Ovary (tissue), 9 donors: ENCODE measurements around the gene RALA. TPM values are rescaled to one million over a fixed set of nuclear protein-coding genes. Genes with fewer than 3 reads are reported as not detected.
"Not testable (repeated sequence)": the region's sequence is repeated elsewhere in the genome, so short reads cannot be mapped to it uniquely, and the experiment has no call there.

Experiments
- DNase-seq, 5 donors: peaks; one replicate each; pipeline ENCODE4 v3.0.0-alpha.2; 2019 to 2020
- H3K27ac ChIP-seq, 2 donors: fragments of 200-600 bp; one replicate each; pipeline versions ENCODE4 v1.5.1 to v1.8.0; 2019 to 2022
- H3K27me3 ChIP-seq: fragments of 200-600 bp; one replicate; pipeline ENCODE4 v1.8.0; 2022
- H3K36me3 ChIP-seq: fragments of 200-600 bp; sonication (generic); one replicate; pipeline ENCODE4 v1.5.1; 2019
- H3K4me1 ChIP-seq: one replicate; pipeline ENCODE4 v1.8.1; 2013; ENCODE audit warnings: mild to moderate bottlenecking, moderate library complexity; ENCODE audit not compliant: insufficient read depth
- H3K4me3 ChIP-seq: fragments of 200-600 bp; sonication (generic); one replicate; pipeline ENCODE4 v1.5.1; 2017
- H3K9me3 ChIP-seq, 2 donors: fragments of 200-600 bp in 1 of 2; sonication (generic) in 1 of 2; one replicate each; pipeline versions ENCODE4 v1.5.1 to v1.8.1; 2013 to 2019; ENCODE audit warnings: mild to moderate bottlenecking in 1 of 2, moderate library complexity in 1 of 2
- EP300 ChIP-seq: sonication (generic); formaldehyde crosslinking; IDR thresholded peaks from one replicate; pipeline ENCODE4 v1.6.1; 2017; ENCODE audit warnings: antibody characterized with exemption
- POLR2A ChIP-seq: fragments of 450-650 bp; IDR thresholded peaks from one replicate; pipeline ENCODE4 v1.6.1; 2017; ENCODE audit warnings: antibody characterized with exemption, mild to moderate bottlenecking, moderate library complexity
- WGBS, 3 donors: extraction: QIAGEN DNeasy Blood & Tissue Kit in 1 of 3; methylation state at CpG; one replicate each; pipeline versions ENCODE4 v1.1.5 to v1.1.7; 2013 to 2017; 5-methylcytosine and 5-hydroxymethylcytosine counted together
- intact Hi-C, 4 donors: fragments of 100-400 bp; cut with DNase I; formaldehyde crosslinking; loops; one replicate each; pipeline versions ENCODE4 v1.11.0 to v1.15.1; 2022 to 2023
- polyA plus RNA-seq, 2 donors: library from polyadenylated mRNA; stranded (reverse); fragments of 200-250 nt in 1 of 2; fragments of 350-450 nt in 1 of 2; fragmentation: Illumina TruSeq in 1 of 2; extraction: RNeasy Lipid Tissue Mini Kit (QIAGEN cat#74804) in 1 of 2; gene quantifications; one replicate each; pipeline ENCODE4 v1.2.3, GENCODE V29; 2013 to 2014
- total RNA-seq, 7 donors: library from RNA; depleted of rRNA in 2 of 7; stranded (reverse); fragments of >200 nt in 2 of 7; fragmentation: NEBNext Ultra II Directional in 3 of 7; extraction: Animal tissue kit (Norgen Biotek cat#: 25700) in 3 of 7; gene quantifications; one replicate each; pipeline versions ENCODE4 v1.1.0 to v1.2.4, GENCODE V29; 2016 to 2023
- TF ChIP-seq, protein P1 (sequence below), 3 donors: fragments of 450-650 bp in 2 of 3; fragments of 200-600 bp in 1 of 3; IDR thresholded peaks; one replicate each; pipeline versions ENCODE4 v1.5.1 to v1.8.0; 2016 to 2022; ENCODE audit warnings: antibody characterized with exemption in 3 of 3, mild to moderate bottlenecking in 1 of 3
- donor health status: DM: no; HTN: no; CAD: no; lungs with moderate emphysema.
- donor health status: DM: no; HTN: no; CAD: no.
- donor health status: Bipolar disorder and iron deficiency.
- donor health status: DM: yes; HTN: yes; CAD: no.
- donor health status: DM: no; HTN: no; CAD: no.
- donor health status: DM: yes; HTN: yes; CAD: no.

Gene RALA
- total and polyA plus RNA-seq, 9 donors = 13.9 to 32.9 (median 25.2) TPM

DNA sequence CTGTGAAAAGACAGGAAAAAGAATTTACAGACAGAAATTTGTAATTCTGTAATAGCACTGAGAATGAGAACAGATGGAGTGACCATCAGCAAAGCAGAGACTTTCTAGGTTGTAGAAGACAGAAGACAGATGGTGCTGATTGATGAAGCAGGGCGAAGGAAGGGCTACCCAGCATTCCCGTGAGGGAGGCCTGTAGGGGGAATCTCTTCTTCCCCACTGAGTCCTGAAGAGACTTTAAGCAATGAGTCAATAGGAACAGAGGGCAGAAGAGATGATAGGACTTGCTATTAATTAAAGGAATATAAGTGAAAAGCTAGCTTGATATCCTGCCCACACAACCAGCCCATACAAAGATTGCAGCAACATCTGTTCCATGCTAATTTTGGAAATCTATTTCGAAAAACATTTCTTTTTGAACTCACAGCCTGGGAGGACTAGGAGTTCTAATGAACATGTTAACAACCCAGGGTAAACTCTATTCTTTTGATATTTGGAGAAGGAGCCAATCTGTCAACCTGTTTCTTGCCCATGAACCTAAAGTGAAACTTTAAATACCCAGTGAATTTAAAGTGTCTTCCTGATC lies 44.1 kb downstream of the RALA start:
- TF ChIP-seq POLR2A (no peak), EP300 (no peak)
- no peaks in the 10 kb centered on the region for H3K27me3 ChIP-seq
- no peaks in the 10 kb centered on the region for H3K36me3 ChIP-seq
- no peak overlapping the region for H3K4me3 ChIP-seq
- H3K27ac ChIP-seq = no peak overlapping the region
- peaks cover 2% of the 10 kb centered on the region for H3K4me1 ChIP-seq
- WGBS, 3 donors = 29 to 30% (median 30%) methylated on average over 3 of the region's 3 CpGs
- DNase-seq = no peak
- intact Hi-C loops = no loop called here
- H3K9me3 ChIP-seq = no peaks in the 10 kb centered on the region

DNA sequence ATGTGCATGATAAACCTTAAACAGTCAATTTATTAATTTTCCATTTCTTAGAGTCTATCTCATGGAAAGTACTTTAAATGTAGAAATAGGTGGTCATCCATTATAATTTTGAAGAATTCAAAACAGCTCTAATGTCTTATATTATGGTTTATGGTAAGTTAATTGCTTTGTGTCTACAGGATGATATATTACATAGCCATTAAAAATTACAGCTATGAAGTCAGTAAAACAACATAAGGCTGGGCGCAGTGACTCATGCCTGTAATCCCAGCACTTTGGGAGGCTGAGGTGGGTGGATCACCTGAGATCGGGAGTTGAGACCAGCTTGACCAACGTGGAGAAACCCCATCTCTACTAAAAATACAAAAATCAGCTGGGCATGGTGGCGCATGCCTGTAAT lies 44.9 kb downstream of the RALA start:
- H3K4me1 ChIP-seq, H3K36me3 ChIP-seq, H3K27ac ChIP-seq, DNase-seq, H3K9me3 ChIP-seq, H3K27me3 ChIP-seq, intact Hi-C loops, H3K4me3 ChIP-seq: not testable (repeated sequence)
- 88 to 97% (median 91%) methylated on average over 4 of the region's 4 CpGs for WGBS, 3 donors

DNA sequence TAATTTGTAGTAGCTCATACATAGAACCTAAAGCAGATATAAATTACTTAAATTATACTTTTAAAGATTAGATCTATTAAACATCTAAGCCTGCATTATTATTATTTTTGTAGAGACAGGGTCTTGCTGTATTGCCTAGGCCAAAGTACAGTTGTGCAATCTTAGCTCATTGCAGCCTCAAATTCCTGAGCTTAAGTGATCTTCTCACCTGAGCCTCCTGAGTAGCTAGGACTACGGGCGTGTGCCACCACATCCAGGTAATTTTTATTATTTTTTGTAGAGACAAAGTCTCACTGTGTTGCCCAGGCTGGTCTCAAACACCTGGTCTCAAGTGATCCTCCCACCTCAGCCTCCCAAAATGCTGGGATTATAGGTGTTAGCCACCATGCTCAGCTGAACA lies 46.7 kb downstream of the RALA start:
- WGBS, 3 donors = 96 to 98% (median 98%) methylated on average over 2 of the region's 2 CpGs
- DNase-seq = no peak

DNA sequence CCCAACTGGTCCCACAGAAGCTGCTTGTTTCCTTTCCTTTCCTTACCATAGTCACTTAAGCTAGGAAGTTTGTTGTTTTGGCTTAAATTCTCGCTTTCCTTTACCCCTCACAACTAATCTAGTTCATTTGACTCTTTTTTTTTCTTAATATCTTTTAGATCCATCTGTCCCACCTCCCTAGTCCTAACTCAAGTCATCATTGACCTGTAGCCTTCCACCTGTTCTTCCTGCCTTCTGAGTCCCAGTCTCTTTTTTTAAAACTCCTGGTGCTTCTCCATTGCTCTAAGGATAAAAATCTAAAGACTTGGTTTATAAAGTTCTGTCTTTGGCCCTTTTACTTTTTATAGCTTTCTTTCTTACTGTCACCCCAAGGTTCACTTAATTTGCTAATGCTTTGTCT lies 47.6 kb downstream of the RALA start:
- Histone ChIP-seq H3K36me3 (no peaks in the 10 kb centered on the region), H3K9me3 (no peaks in the 10 kb centered on the region), H3K4me3 (no peak overlapping the region), H3K4me1 (peaks cover 3% of the 10 kb centered on the region), H3K27me3 (no peaks in the 10 kb centered on the region), H3K27ac (no peak overlapping the region)
- 44 to 100% (median 96%) methylated on average over 1 of the region's 1 CpG for WGBS, 3 donors
- DNase-seq = no peak
- intact Hi-C loops = no loop called here
- TF ChIP-seq POLR2A = no peak
- TF ChIP-seq, protein P1, sequence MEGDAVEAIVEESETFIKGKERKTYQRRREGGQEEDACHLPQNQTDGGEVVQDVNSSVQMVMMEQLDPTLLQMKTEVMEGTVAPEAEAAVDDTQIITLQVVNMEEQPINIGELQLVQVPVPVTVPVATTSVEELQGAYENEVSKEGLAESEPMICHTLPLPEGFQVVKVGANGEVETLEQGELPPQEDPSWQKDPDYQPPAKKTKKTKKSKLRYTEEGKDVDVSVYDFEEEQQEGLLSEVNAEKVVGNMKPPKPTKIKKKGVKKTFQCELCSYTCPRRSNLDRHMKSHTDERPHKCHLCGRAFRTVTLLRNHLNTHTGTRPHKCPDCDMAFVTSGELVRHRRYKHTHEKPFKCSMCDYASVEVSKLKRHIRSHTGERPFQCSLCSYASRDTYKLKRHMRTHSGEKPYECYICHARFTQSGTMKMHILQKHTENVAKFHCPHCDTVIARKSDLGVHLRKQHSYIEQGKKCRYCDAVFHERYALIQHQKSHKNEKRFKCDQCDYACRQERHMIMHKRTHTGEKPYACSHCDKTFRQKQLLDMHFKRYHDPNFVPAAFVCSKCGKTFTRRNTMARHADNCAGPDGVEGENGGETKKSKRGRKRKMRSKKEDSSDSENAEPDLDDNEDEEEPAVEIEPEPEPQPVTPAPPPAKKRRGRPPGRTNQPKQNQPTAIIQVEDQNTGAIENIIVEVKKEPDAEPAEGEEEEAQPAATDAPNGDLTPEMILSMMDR (IDR thresholded peaks at IDR 0.05) = no peak

More for the DNA sequence above, 46.7 kb downstream of the RALA start:
- Histone ChIP-seq H3K4me1 (peaks cover 3% of the 10 kb centered on the region), H3K27me3 (no peaks in the 10 kb centered on the region), H3K36me3 (no peaks in the 10 kb centered on the region), H3K27ac (no peak overlapping the region), H3K4me3 (no peak overlapping the region), H3K9me3 (no peaks in the 10 kb centered on the region)
- no peak for TF ChIP-seq EP300
- TF ChIP-seq POLR2A = no peak
- TF ChIP-seq, protein P1 (IDR thresholded peaks at IDR 0.05) = no peak
- intact Hi-C loops = no loop called here

DNA sequence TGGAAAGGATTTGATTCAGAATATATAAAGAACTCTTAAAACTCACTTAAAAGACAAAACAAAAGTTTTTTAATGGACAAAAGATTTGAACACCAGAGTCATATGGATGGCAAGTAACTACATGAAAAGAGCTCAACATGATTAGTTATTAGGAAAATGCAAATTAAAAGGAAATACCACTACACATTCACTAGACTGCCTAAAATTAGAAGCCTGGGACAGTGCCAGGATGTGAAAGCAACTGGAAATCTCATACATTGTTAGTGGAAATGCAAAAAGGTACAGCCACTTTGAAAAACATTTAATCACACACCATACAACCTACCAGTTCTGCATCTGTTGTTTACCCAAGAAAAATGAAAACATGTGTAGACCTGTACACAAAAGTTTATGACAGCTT lies 48.8 kb downstream of the RALA start:
- Histone ChIP-seq H3K4me3 (no peak overlapping the region), H3K27me3 (no peaks in the 10 kb centered on the region), H3K36me3 (no peaks in the 10 kb centered on the region), H3K4me1 (peaks cover 3% of the 10 kb centered on the region), H3K27ac (no peak overlapping the region), H3K9me3 (no peaks in the 10 kb centered on the region)
- intact Hi-C loops = no loop called here
- no peak for DNase-seq
- TF ChIP-seq, protein P1 (IDR thresholded peaks at IDR 0.05) = no peak
- no peak for TF ChIP-seq POLR2A
- TF ChIP-seq EP300 = no peak
